SK-N-SH (cell line): ENCODE data around the gene UPP2. TPM values are rescaled to one million over a fixed set of nuclear protein-coding genes. Genes with fewer than 3 reads are reported as not detected.

ENCODE experiments used
- CTCF ChIA-PET: fragments of 300-600, 350-600 bp; formaldehyde crosslinking; extraction: SDS; loops from one replicate; lab custom pipeline; 2021; lab: Yijun Ruan, JAX
- POLR2A ChIA-PET: fragments of 350-600 bp; sonication (Branson Sonifier 250); formaldehyde crosslinking; extraction: SDS; loops from one replicate; lab custom pipeline; 2020; ENCODE audit warnings: antibody characterized with exemption, inconsistent platforms; lab: Yijun Ruan, JAX
- DNase-seq: peaks from one replicate; pipeline ENCODE4 v3.0.0; 2012
- H2AFZ ChIP-seq: fragments of 200-600 bp; sonication (generic); 2 replicates; pipeline ENCODE4 v1.8.1; 2016; ENCODE audit warnings: antibody characterized with exemption, mild to moderate bottlenecking, low read depth
- H3F3A ChIP-seq: fragments of 200-600 bp; sonication (generic); replicated peaks from 2 replicates; pipeline ENCODE3; 2016; ENCODE audit warnings: antibody characterized with exemption, mild to moderate bottlenecking; ENCODE audit not compliant: insufficient read depth
- H3K27ac ChIP-seq, 2 experiments: fragments of 200-500 bp in 1 of 2; fragments of 200-600 bp in 1 of 2; sonication (Bioruptor generic) in 1 of 2; sonication (generic), shearing (Covaris generic) in 1 of 2; 2 replicates each; pipeline versions ENCODE4 v1.5.1 to v1.6.1; 2014 to 2016; ENCODE audit warnings: low read depth in 2 of 2, inconsistent platforms in 1 of 2, low read length in 1 of 2, mild to moderate bottlenecking in 1 of 2, mixed read lengths in 1 of 2
- H3K27me3 ChIP-seq: fragments of 200-600 bp; sonication (generic), shearing (Covaris generic); 2 replicates; pipeline ENCODE4 v1.6.1; 2016; ENCODE audit warnings: mixed run types; ENCODE audit not compliant: insufficient read depth
- H3K36me3 ChIP-seq, 2 experiments: fragments of 200-500 bp in 1 of 2; fragments of 200-600 bp in 1 of 2; sonication (Bioruptor generic) in 1 of 2; sonication (generic) in 1 of 2; replicated peaks in 1 of 2; 2 replicates each; pipeline versions ENCODE3 to v1.5.1; 2014 to 2016; ENCODE audit warnings: low read length in 1 of 2, mild to moderate bottlenecking in 1 of 2; ENCODE audit not compliant: insufficient read depth in 2 of 2, control insufficient read depth in 1 of 2
- H3K4me1 ChIP-seq, 2 experiments: fragments of 200-500 bp in 1 of 2; fragments of 200-600 bp in 1 of 2; sonication (Bioruptor generic) in 1 of 2; sonication (generic), shearing (Covaris generic) in 1 of 2; 2 replicates each; pipeline versions ENCODE4 v1.5.1 to v1.6.1; 2014 to 2016; ENCODE audit warnings: low read depth in 1 of 2, low read length in 1 of 2, mixed run types in 1 of 2; ENCODE audit not compliant: insufficient read depth in 2 of 2, control insufficient read depth in 1 of 2
- H3K4me2 ChIP-seq: fragments of 200-600 bp; sonication (generic), shearing (Covaris generic); 2 replicates; pipeline ENCODE4 v1.6.1; 2017; ENCODE audit warnings: mixed run types
- H3K4me3 ChIP-seq, 2 experiments: fragments of 200-500 bp in 1 of 2; fragments of 200-600 bp in 1 of 2; sonication (Bioruptor generic) in 1 of 2; sonication (generic), shearing (Covaris generic) in 1 of 2; 2 replicates each; pipeline versions ENCODE4 v1.5.1 to v1.8.1; 2014 to 2016; ENCODE audit warnings: low read depth in 2 of 2, inconsistent platforms in 1 of 2, low read length in 1 of 2, mild to moderate bottlenecking in 1 of 2, mixed read lengths in 1 of 2, moderate library complexity in 1 of 2
- H3K79me2 ChIP-seq: fragments of 200-600 bp; sonication (generic); 2 replicates; pipeline ENCODE4 v1.8.1; 2017; ENCODE audit warnings: mild to moderate bottlenecking; ENCODE audit not compliant: insufficient read depth
- H3K9ac ChIP-seq: fragments of 200-600 bp; sonication (generic); 2 replicates; pipeline ENCODE4 v1.6.1; 2017; ENCODE audit warnings: mixed run types
- H3K9me2 ChIP-seq: fragments of 200-600 bp; sonication (generic); 2 replicates; pipeline ENCODE4 v1.6.1; 2017; ENCODE audit warnings: mixed run types
- H3K9me3 ChIP-seq: fragments of 200-600 bp; sonication (generic); 2 replicates; pipeline ENCODE4 v1.6.1; 2017; ENCODE audit warnings: mixed run types, mild to moderate bottlenecking, moderate library complexity
- H4K20me1 ChIP-seq: fragments of 200-600 bp; sonication (generic); 2 replicates; pipeline ENCODE4 v1.6.1; 2017; ENCODE audit warnings: mild to moderate bottlenecking, mixed run types; ENCODE audit not compliant: insufficient read depth
- ELF1 ChIP-seq: IDR thresholded peaks from 2 replicates; pipeline ENCODE4 v1.4.0; 2012
- EZH2phosphoT487 ChIP-seq: fragments of 200-600 bp; sonication (generic); IDR thresholded peaks from 2 replicates; pipeline ENCODE4 v1.6.1; 2017; ENCODE audit warnings: low read depth, mixed run types, mild to moderate bottlenecking, antibody characterized with exemption, moderate library complexity, borderline replicate concordance
- FOSL2 ChIP-seq: IDR thresholded peaks from 2 replicates; pipeline ENCODE4 v1.4.0; 2012; ENCODE audit warnings: low read depth, mild to moderate bottlenecking, moderate library complexity, borderline replicate concordance
- FOXJ3 ChIP-seq: sonication (generic); formaldehyde crosslinking; IDR thresholded peaks from 2 replicates; pipeline ENCODE4 v1.5.1; 2020; ENCODE audit warnings: mild to moderate bottlenecking, missing genetic modification reagents
- FOXM1 ChIP-seq: IDR thresholded peaks from 2 replicates; pipeline ENCODE4 v1.4.0; 2012; ENCODE audit warnings: low read depth, mild to moderate bottlenecking
- GABPA ChIP-seq: IDR thresholded peaks from 2 replicates; pipeline ENCODE4 v1.4.0; 2012; ENCODE audit warnings: low read depth, mild to moderate bottlenecking
- GATA2 ChIP-seq: sonication (generic); formaldehyde crosslinking; IDR thresholded peaks from 2 replicates; pipeline ENCODE4 v1.5.0; 2020; ENCODE audit warnings: mild to moderate bottlenecking, missing genetic modification reagents
- JUND ChIP-seq: IDR thresholded peaks from 2 replicates; pipeline ENCODE4 v1.4.0; 2012
- MEF2A ChIP-seq: IDR thresholded peaks from 2 replicates; pipeline ENCODE4 v1.4.0; 2012; ENCODE audit warnings: low read depth, borderline replicate concordance
- MXI1 ChIP-seq: IDR thresholded peaks from 2 replicates; pipeline ENCODE4 v1.6.1; 2012; ENCODE audit warnings: mild to moderate bottlenecking, low read depth, low read length, improper control_type of control experiment
- NFIC ChIP-seq: IDR thresholded peaks from 2 replicates; pipeline ENCODE4 v1.4.0; 2012; ENCODE audit warnings: borderline replicate concordance
- POLR2AphosphoS5 ChIP-seq: IDR thresholded peaks from 2 replicates; pipeline ENCODE4 v1.6.1; 2012; ENCODE audit warnings: low read depth, low read length
- RCOR1 ChIP-seq: fragments of 150-350 bp; IDR thresholded peaks from 2 replicates; pipeline ENCODE4 v1.6.1; 2017; ENCODE audit warnings: antibody characterized with exemption, low read length
- RFX5 ChIP-seq: IDR thresholded peaks from 2 replicates; pipeline ENCODE4 v1.6.1; 2012; ENCODE audit warnings: mild to moderate bottlenecking, improper control_type of control experiment, low read length
- RXRA ChIP-seq: IDR thresholded peaks from 2 replicates; pipeline ENCODE4 v1.4.0; 2012; ENCODE audit warnings: low read depth, mild to moderate bottlenecking, borderline replicate concordance
- TAF1 ChIP-seq: IDR thresholded peaks from 2 replicates; pipeline ENCODE4 v1.6.1; 2012; ENCODE audit warnings: low read depth, mild to moderate bottlenecking, low read length, moderate library complexity, borderline replicate concordance
- YY1 ChIP-seq: IDR thresholded peaks from 2 replicates; pipeline ENCODE4 v1.4.0; 2012; ENCODE audit warnings: low read depth, mild to moderate bottlenecking
- WGBS: methylation state at CpG from one replicate; pipeline ENCODE4 v1.1.6; 2017; ENCODE audit warnings: low lambda C conversion rate; 5-methylcytosine and 5-hydroxymethylcytosine counted together
- polyA plus RNA-seq, 3 experiments: library from polyadenylated mRNA; depleted of rRNA; stranded (reverse); fragments of >200 nt; gene quantifications; 2 replicates each; pipeline ENCODE4 v1.2.3, GENCODE V29; 2012
- TF ChIP-seq, protein P1 (sequence below): fragments of 150-350 bp; IDR thresholded peaks from 2 replicates; pipeline ENCODE4 v1.6.1; 2017; ENCODE audit warnings: antibody characterized with exemption, low read length, low read depth, borderline replicate concordance
- TF ChIP-seq, protein P2 (sequence below): fragments of 200-600 bp; sonication (generic); IDR thresholded peaks from 2 replicates; pipeline ENCODE4 v1.6.1; 2017; ENCODE audit warnings: antibody characterized with exemption, mild to moderate bottlenecking, moderate library complexity
- TF ChIP-seq, protein P3 (sequence below): fragments of 150-350 bp; IDR thresholded peaks from 2 replicates; pipeline ENCODE4 v1.6.1; 2016; ENCODE audit warnings: mild to moderate bottlenecking, low read depth, low read length

UPP2 gene
- polyA plus RNA-seq, 1 of the 3 experiments (the other 2 are of a cell fraction) = not detected

DNA sequence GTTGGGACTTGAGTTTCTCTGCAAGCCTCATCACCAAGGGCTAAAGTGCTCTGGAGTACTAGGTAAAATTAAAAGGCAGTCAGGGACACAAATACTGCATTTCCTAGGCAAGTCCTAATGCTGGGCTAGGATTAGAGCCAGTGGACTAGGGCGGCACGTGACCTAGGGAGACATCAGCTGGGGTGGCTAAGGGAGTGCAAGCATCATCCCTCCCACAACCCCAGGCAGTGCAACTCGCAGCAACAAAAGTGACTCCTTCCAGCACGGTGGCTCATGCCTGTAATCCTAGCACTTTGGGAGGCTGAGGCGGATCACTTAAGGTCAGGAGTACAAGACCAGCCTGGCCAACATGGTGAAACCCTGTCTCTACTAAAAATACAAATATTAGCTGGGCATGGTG is 30.7 kb upstream of the UPP2 start:
- no peak overlapping the region for H2AFZ ChIP-seq
- no peak overlapping the region for H3K4me3 ChIP-seq
- H3K9me3 ChIP-seq = no peaks in the 10 kb centered on the region
- no peak overlapping the region for H3K4me2 ChIP-seq
- no peaks in the 10 kb centered on the region for H3K36me3 ChIP-seq
- DNase-seq = no peak
- no peaks in the 10 kb centered on the region for H3F3A ChIP-seq
- no peak overlapping the region for H3K9ac ChIP-seq
- H3K27ac ChIP-seq = no peak overlapping the region
- CTCF ChIA-PET = no interaction called here
- WGBS = 85% methylated on average over 2 of the region's 5 CpGs
- H3K79me2 ChIP-seq = no peaks in the 10 kb centered on the region
- no peaks in the 10 kb centered on the region for H4K20me1 ChIP-seq
- TF ChIP-seq EZH2phosphoT487 (no peak), FOXJ3 (CRISPR knock-in tag) (no peak), FOSL2 (no peak), GATA2 (CRISPR knock-in tag) (no peak), YY1 (no peak)
- TF ChIP-seq, protein P1, sequence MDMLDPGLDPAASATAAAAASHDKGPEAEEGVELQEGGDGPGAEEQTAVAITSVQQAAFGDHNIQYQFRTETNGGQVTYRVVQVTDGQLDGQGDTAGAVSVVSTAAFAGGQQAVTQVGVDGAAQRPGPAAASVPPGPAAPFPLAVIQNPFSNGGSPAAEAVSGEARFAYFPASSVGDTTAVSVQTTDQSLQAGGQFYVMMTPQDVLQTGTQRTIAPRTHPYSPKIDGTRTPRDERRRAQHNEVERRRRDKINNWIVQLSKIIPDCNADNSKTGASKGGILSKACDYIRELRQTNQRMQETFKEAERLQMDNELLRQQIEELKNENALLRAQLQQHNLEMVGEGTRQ = no peak
- TF ChIP-seq, all 33 proteins: peak for 0
- Histone ChIP-seq H3K27me3 (no peaks in the 10 kb centered on the region), H3K9me2 (no peaks in the 10 kb centered on the region), H3K4me1 (no peaks in the 10 kb centered on the region)
- POLR2A ChIA-PET = no interaction called here

DNA sequence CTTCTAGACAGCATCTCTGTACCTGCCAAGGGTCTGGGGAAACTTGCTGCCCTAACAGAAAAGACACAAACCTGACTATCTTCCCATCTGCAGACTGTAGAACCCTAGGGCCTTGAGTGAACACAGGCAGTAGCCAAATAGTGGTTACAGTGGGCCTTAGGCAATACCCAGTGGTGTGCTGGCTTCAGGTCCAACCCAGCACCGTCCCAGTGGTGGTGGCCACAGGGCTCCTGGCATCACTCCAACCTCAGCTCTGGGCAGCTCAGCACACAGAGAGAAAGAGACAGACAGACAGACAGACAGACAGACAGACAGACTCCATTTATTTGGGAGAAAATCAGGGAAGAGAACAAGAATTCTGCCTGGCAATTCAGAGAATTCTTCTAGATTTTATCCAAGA is 29.3 kb upstream of the UPP2 start:
- 50% methylated on average over 1 of the region's 1 CpG for WGBS
- no peaks in the 10 kb centered on the region for H3K27me3 ChIP-seq
- H3K4me2 ChIP-seq = no peak overlapping the region
- no peaks in the 10 kb centered on the region for H3K9me3 ChIP-seq
- H2AFZ ChIP-seq = no peak overlapping the region
- H3K4me1 ChIP-seq = no peaks in the 10 kb centered on the region
- no peaks in the 10 kb centered on the region for H3K79me2 ChIP-seq
- CTCF ChIA-PET = no interaction called here
- no peak overlapping the region for H3K4me3 ChIP-seq
- H3K36me3 ChIP-seq = no peaks in the 10 kb centered on the region
- TF ChIP-seq GABPA (no peak), MXI1 (no peak), MEF2A (no peak), FOXM1 (no peak), TAF1 (no peak), RFX5 (no peak), JUND (no peak), EZH2phosphoT487 (no peak)
- no peak overlapping the region for H3K27ac ChIP-seq
- no peak overlapping the region for H3K9ac ChIP-seq
- POLR2A ChIA-PET = no interaction called here
- no peaks in the 10 kb centered on the region for H3K9me2 ChIP-seq
- no peak for DNase-seq
- no peaks in the 10 kb centered on the region for H4K20me1 ChIP-seq
- H3F3A ChIP-seq = no peaks in the 10 kb centered on the region

DNA sequence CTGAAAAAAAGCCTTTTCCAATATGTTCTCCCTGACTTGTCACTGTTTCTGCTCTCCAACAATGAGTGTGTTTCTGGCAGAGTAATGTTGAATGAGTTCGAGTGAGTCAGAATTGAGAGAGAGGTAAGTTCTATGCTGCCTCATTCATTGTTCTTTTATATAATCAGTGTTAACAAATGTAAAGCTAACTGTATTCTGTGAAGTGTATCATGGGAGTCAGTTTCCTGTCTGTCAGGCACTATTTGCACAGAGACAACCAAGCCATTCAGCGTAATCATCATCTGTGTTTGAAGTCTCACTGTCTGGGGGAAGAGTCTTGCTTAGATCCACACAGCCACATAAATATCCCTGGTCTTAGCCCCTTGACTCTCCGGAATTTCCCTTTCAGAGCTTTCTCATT is 22.0 kb upstream of the UPP2 start:
- Histone ChIP-seq H3K4me2 (no peak overlapping the region), H3K27me3 (no peaks in the 10 kb centered on the region; the same call in 1 of the 2 replicates), H3K4me1 (no peaks in the 10 kb centered on the region), H4K20me1 (no peaks in the 10 kb centered on the region), H3K9ac (no peak overlapping the region), H3K9me2 (no peaks in the 10 kb centered on the region), H3F3A (no peaks in the 10 kb centered on the region), H3K4me3 (no peak overlapping the region), H3K27ac (no peak overlapping the region), H3K79me2 (no peaks in the 10 kb centered on the region), H2AFZ (no peak overlapping the region; the same call in 1 of the 2 replicates), H3K9me3 (no peaks in the 10 kb centered on the region), H3K36me3 (no peaks in the 10 kb centered on the region)
- WGBS = 16% methylated on average over 3 of the region's 3 CpGs
- no peak for DNase-seq
- ChIA-PET CTCF (no interaction called here), POLR2A (no interaction called here)
- TF ChIP-seq RCOR1 = no peak
- no peak for TF ChIP-seq ELF1
- no peak for TF ChIP-seq NFIC
- no peak for TF ChIP-seq POLR2AphosphoS5
- TF ChIP-seq, protein P2, sequence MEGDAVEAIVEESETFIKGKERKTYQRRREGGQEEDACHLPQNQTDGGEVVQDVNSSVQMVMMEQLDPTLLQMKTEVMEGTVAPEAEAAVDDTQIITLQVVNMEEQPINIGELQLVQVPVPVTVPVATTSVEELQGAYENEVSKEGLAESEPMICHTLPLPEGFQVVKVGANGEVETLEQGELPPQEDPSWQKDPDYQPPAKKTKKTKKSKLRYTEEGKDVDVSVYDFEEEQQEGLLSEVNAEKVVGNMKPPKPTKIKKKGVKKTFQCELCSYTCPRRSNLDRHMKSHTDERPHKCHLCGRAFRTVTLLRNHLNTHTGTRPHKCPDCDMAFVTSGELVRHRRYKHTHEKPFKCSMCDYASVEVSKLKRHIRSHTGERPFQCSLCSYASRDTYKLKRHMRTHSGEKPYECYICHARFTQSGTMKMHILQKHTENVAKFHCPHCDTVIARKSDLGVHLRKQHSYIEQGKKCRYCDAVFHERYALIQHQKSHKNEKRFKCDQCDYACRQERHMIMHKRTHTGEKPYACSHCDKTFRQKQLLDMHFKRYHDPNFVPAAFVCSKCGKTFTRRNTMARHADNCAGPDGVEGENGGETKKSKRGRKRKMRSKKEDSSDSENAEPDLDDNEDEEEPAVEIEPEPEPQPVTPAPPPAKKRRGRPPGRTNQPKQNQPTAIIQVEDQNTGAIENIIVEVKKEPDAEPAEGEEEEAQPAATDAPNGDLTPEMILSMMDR = no peak
- no peak for TF ChIP-seq MXI1
- no peak for TF ChIP-seq EZH2phosphoT487
- TF ChIP-seq, protein P3, sequence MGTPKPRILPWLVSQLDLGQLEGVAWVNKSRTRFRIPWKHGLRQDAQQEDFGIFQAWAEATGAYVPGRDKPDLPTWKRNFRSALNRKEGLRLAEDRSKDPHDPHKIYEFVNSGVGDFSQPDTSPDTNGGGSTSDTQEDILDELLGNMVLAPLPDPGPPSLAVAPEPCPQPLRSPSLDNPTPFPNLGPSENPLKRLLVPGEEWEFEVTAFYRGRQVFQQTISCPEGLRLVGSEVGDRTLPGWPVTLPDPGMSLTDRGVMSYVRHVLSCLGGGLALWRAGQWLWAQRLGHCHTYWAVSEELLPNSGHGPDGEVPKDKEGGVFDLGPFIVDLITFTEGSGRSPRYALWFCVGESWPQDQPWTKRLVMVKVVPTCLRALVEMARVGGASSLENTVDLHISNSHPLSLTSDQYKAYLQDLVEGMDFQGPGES = no peak
- TF ChIP-seq RXRA = no peak
- no peak for TF ChIP-seq FOSL2
- TF ChIP-seq, protein P1 = no peak
